HG03280 (cell line): Measurements from ENCODE around the gene EFCAB14.
"Not testable (repeated sequence)": the region's sequence is repeated elsewhere in the genome, so short reads cannot be mapped to it uniquely, and the experiment has no call there.

Experiments used
- ATAC-seq: cut with Tn5 transposase; IDR thresholded peaks from one replicate; pipeline ENCODE4 v1.9.1; 2021; ENCODE audit warnings: mild to moderate bottlenecking, moderate library complexity; ENCODE audit not compliant: unreplicated experiment

The EFCAB14 gene

DNA sequence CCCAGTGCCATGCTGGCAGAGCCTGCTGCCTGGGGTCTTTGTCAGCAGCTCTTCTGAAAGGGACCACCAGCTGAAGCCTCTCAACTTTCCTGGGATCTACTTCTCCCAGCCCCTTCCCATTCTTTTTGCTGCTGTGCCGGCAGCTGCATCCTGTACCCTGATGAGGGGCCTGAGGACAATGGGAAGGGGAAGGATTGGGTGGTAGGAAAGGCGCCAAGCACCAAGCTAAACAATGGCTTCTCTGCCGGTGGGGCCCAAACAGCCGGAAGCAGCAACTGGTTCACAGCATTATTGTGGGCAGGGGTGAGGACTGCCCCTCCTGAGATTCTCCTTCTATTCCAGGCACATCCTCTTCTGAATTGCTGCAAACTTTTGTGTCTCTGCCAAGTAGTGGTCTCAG is 5.0 kb upstream of the EFCAB14 start:
- no peak for ATAC-seq

DNA sequence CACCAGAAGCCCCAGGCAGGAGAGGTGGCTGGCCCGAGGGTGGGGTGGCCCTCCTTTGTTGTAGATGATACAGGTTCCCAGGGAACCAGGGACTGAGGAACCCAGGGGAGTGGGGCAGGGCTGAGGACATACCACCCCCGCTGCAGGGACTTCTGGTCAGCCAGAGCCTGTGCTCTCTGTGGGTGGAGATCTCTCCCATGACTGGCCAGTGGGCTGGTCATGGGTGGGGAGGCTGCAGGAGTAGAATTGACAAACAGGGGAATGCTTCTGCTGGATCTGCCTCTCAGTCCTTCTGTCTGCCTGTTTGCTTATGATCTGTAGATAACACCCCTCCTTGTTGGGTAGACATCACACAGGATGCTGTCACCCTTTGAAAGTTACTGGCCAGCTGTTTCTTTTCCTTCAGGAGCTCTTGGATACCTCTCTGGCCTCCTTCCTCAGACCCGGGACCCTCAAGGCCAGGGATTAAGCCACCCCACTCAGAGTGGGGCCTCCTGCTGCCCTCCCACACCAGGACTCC is 2.8 kb upstream of the EFCAB14 start:
- no peak for ATAC-seq

DNA sequence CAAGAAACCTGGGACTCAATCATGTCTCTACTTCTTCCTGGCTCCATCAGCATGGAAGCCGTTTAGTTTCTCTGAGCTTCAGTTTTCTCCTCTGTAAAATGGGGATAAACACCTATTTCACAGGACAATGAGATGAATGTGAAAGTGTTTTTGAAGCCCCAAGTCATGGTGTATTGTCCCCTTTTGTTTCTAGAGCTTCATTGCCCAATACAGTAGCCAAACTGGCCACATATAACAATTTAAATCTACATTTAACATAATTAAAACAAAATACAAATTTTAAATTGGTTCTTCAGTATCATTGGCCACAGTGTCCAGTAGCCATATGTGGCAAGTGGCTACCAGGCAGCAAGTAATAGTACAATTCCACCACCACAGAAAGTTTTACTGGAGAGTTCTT is 2.3 kb upstream of the EFCAB14 start:
- ATAC-seq: no peak

DNA sequence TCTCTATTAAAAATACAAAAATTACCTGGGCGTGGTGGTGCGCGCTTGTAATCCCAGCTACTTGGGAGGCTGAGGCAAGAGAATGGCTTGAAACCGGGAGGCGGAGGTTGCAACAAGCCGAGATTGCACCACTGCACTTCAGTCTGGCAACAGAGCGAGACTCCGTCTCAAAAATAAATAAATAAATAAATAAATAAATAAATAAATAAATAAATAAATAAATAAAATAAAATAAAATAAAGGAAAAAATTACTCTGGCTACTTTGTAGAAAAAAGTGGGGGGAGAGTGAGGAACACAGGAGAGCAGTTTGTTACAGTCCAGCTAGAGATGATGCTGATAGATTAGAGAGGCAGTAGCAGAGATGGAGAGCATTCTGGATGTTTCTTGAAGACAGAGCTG is 1.4 kb upstream of the EFCAB14 start:
- ATAC-seq: not testable (repeated sequence)

DNA sequence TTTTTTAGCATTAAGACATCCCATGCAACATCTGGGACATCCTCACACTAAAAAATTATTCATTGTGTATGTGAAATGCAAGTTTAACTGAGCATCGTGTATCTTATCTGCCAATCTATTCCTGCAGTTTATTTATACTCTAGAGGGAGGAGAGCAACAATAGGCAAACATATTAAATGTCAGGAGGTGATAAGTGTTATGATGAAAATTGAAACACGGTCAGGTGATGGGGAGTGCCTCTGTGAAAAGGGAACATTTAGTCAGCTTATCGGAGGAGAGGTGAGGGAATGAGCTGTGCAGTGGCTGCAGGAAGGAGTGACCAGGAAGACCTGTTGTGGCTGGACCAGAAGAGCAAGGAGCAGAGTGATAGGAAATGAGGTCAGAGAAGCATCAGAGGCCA is 775 bp upstream of the EFCAB14 start:
- ATAC-seq: no peak

DNA sequence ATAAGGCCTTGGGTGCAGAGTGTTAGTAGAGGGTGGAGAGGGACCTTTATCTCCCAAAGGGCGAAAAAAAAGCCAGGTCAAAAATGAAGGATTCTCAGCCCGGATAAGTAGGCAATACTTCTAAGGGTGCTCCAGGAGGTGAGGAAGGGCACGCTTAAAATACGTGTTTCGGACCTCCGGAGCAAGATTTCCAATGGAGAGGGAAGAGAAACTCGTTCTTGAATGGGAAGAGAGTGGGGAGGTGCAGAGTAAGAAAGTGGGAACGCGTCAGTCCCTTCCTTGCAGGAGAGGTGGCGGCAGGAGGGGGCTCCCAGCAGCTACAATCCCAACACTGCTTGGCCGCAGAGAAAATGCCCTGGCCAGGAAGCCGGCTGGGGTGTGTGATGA is 581 bp downstream of the EFCAB14 start:
- no peak for ATAC-seq

DNA sequence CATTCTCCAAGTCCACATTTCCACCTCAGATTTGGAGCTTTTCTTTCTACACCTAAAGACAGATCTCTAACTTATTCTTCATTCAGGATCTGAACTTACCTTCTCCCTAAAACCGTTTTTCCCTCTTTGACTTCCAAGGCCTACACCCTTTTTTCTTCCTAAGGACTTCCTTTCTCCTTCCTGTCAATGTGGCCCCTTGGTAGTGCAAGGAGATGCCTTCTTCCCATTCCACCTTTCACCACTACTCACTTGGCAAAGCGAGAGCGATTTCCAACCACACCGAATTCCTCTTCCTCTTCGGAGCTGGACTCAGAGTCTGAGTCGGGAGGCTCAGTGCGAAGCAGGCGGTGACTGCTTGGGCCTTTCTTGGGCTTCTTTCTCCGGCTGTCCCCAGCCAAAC is 1.3 kb downstream of the EFCAB14 start:
- ATAC-seq: no peak

DNA sequence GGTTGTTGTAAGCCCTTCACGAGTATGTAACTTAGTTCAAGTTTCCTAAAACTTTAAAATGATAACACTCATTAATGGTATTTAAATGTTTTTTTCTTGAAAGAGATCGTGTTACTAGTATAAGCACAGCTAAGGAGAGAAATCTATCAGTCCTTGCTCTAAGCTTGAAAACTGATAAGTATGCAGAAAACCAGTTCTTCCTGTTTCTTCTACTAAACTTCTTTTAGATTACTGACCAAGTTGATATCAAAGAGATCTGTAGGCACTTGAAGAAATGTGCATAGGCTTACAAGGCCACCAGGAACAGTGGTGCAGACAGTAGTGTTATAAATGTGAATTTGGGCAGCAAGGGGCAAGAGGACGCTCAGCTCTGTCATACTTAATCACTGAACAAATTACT is 3.9 kb downstream of the EFCAB14 start:
- ATAC-seq: no peak

DNA sequence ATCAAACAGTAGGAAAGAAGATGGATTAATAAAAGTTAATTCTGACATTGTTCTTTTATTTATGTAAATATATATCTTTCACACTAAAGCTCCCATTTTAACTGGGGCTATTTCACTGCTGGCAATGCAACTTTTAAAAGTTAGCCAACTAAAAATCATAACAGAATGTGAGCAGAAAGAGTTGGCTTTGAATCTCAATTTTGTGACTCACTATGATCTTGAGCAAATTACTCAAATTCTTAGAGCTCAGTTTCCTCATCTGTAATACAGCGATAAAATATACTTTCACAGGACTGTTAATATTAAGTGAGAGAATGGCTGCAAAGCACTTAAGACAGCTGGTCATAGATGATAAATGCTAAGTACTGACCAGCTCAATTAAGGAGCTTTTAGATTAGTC is 10.8 kb downstream of the EFCAB14 start:
- no peak for ATAC-seq

DNA sequence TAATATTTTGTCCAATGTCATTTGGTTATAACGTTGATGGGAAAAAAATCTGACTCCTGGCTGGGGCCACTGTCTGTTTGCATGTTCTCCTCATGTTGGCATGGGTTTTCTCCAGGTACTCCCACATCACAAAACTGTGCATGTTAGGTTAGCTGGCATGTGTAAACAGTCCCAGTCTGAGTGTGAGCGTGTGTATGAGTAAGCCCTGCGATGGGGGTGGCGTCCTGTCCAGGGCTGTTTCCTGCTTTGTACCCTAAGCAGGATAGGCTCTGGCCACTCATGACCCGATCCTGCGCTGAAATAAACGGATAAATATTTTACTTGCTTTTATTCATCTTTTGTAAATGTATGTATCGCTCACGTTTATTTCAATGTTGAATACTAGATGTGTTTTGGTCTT is 13.5 kb downstream of the EFCAB14 start:
- ATAC-seq: no peak

DNA sequence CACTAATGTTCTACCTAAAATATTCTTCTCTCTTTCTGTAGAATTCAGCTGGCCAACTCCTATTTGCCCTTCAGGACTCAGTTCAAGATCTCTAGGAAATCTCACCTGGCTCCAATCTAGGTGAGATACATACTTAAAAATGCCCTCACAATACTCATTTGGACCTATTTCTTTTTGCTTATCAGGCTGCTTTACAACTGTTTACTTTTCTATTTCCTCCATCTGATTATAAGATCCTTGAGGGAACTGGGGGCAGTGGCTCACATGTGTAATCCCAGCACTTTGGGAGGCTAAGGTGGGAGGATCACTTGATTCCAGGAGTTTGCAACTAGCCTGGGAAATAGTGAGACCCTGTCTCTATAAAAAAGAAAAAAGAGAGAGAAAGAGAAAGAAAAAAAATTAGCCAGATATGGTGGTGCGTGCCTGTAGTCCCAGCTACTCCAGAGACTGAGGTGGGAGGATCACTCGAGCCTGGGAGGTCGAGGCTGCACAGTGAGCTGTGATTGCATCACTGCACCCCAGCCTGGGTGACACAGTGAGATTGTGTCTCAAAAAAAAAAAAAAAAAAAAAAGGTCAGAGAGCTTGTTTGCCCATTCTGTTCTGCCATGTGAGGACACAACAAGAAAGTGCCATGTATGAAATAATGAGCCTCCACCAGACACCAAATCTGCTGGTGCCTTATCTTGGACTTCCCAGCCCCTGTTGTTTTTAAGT is 14.8 kb downstream of the EFCAB14 start:
- no peak for ATAC-seq

DNA sequence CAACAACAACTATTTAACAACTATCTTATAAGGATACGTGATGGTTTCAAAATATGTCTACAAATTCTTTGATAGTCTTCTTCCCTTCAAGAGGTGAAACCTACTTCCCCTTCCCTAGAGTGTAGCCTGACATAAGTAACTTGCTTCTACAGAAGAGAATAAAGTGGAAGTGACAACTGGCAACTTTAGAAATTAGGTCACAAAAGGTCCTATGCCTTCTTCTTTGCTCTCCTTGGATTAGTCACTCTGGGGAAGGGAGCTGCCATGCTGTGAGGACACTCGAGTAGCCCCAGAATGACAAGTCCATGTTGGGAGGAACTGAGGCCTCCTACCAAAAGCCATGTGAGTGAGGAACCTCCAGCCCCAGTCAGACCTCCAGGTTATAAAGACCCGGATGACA is 19.2 kb downstream of the EFCAB14 start:
- no peak for ATAC-seq

DNA sequence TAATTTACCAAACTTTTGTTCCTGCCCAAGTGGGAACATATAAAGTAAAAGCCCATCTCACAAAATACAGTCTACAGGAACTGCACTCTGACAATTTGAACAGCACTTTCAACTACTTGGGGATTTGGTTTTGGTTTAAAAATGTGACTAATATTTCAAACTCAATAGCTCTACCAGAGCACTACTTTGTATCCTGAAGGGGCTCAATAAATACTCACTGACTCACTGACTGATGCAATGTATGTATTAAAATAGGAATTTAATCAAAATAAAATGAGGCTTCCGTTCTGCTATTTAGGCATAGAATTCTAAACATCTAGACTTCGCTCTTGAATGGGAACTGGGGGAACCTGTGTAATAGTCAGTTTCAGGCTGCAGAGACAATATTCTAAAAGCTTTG is 21.9 kb downstream of the EFCAB14 start:
- ATAC-seq: no peak

DNA sequence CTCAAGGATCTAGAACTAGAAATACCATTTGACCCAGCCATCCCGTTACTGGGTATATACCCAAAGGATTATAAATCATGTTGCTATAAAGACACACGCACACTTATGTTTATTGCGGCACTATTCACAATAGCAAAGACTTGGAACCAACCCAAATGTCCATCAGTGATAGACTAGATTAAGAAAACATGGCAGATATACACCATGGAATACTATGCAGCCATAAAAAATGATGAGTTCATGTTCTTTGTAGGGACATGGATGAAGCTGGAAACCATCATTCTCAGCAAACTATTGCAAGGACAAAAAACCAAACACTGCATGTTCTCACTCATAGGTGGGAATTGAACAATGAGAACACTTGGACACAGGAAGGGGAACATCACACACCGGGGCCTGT is 24.2 kb downstream of the EFCAB14 start:
- ATAC-seq: not testable (repeated sequence)

DNA sequence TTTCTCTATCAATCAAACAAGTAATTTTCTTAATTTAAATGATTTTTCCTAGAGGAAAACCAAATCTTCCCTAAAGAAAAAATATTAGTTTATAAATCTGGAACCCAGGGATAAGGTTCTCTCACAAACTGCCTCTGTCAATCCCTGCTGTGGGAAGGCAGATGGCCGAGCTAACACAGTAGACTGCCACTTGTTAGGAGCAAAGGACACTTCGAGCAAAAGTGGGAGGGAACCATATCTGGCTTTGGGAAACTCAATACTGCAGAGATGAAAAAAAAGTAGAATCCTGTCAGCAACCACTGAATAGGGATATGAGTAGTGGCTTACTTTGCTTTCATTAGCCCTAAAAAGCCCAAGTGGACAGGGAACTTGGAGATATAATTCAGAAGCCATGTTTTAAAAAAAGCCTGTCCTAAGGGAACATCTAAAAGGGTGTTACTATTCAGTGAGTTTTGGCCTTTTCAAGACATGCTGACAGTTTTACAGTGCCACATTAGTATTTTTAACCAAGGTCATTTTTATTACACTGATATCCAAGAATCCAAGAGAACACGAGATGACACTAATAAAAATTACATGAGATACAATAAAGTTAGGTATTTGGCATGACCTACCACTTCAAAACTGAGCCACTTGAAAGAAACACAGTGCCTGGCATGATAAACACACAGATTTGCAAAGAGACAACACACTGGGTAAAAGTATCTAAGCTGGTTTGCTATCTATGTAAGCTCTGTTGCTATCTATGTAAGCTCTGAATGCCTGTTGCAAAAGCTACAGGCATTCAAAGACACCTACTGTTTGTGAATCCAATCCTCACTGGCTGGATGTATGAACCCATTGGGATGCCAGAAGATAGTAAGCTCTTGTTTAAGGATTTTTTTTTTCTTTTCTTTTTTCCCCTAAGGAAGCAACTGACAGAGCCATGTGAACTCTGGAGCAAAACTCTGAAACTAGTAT is 25.8 kb downstream of the EFCAB14 start:
- no peak for ATAC-seq

DNA sequence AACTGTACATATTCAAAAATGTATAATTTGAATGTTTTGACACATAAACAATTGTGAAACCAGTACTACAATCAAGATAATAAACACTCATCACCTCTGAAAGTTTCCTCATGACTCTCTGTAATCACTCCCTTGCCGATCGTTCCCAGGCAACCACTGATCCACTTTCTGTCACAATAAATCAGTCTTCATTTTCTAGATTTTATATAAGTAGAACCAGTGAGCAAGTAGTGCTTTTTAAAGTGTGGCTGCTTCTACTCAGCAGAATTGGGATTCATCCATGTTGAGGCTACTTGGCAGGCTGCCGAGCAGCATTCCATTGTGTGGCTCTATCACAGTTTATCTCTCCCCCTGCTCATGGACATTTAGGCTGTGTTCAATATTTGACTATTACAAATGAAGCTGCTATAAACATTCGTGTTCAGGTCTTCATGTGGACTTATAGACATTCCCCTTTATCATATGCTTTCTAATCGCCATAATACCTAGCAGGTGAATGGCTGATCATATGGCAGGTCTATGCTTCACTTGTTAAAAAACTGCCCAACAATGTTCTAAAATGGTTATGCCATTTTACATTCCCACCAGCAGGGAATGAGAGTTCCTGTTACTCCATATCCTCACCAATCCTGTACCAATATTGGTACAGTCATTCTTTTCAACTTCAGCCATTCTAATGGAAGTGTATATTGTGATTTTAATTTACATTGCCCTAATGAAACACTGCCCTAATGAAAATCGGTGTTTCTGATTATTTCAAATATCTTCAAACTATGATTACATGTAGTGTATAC is 26.7 kb downstream of the EFCAB14 start:
- ATAC-seq: no peak

DNA sequence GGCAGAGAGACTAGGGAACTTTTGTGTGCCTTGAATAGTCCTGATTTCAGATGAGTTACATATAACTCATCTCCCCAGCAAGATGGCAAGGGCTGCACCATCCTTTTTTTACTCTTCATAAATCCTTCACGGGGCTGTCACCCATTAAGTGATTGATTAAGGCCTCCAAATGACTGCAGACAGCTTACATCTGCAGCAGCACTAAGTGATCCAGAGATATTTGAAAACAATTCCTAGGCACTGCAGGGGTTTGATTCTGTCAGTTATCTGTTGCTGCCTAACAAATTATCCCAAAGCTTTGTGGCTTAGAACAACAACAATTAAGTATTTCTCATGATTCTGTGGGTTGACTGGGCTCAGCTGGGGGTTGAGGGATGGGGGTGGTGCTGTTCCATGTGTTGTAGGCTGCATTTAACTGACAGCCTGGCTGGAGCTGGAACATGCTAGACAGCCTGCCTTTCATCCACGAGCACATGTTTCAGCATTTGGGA is 27.9 kb downstream of the EFCAB14 start:
- no peak for ATAC-seq

DNA sequence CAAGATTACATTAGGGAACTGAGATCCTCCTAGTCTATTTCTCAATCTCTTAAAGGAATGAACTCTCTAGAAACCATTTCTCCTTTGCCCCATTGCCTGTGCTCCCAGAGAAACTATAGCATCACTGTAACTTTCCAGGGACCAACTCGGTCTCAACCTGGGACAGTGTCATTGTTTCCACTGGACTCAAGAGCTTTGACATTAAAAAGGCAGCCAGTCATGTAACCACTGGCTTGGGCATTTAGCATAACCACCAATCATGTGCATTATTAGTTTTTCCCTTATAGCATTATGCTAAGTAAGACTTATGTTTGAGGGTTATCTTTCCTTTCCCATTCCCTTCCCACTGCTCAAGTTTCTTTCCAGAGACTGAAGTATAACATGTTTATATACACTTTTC is 29.0 kb downstream of the EFCAB14 start:
- ATAC-seq: no peak

DNA sequence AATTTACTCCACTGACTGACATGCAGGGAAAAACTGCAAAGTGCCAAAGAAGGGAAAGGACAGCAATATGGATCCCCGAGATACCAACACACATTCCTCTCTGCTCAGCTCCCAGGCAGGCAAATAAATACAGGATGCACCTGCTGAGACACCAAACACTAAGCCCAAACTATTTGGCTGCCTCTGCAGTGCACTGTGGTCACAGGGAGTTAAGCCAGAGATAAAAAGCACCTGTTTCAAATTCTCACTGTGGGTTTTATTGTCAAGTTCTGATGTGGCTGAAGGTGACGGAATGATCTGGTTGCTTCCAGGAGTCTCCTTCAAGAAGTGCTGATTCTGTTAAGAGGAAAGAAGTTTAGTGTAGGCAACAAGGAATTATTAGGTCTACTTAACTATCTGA is 29.6 kb downstream of the EFCAB14 start:
- no peak for ATAC-seq

DNA sequence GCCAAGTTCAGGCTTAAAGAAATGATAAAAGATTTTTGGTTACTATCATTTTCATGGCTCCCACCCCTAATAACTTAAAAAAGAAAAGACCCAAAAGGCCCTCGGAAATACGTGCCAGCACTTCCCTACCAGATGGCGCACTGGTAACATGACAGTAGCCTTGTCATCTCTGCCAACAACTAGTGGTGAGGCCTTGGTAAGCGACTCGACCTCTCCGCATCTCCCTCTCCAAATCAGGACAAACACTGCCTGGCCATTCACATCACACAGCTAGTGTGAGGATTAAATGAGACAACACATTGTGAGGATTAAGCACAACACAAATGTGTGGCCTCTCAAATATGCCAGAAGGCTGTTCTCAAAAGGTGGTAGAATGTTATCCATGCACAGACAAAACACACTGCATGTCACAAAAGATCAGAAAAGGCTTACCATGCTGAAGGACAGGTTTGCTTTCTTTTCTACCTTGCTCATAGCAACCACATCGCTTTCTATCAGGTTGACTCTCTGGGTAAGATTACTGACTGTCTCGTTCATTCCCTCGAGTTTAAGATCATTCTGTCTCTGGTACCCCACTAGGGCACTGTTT is 30.9 kb downstream of the EFCAB14 start:
- ATAC-seq: no peak
